Measurements from ENCODE around the gene SMS. TPM values are rescaled to one million over a fixed set of nuclear protein-coding genes. Genes with fewer than 3 reads are reported as not detected.
"Not testable (repeated sequence)": the region's sequence is repeated elsewhere in the genome, so short reads cannot be mapped to it uniquely, and the experiment has no call there.

The SMS gene
- total RNA-seq, 1 donor from 2014 or later = 53.4 TPM

GRCh38 chrX:21952624-21953023, 12.1 kb downstream of the SMS start:
- no peaks in the 10 kb centered on the region for H3K4me1 ChIP-seq
- no peaks in the 10 kb centered on the region for H3K36me3 ChIP-seq
- intact Hi-C loops (cut with DNase I) = no loop called here
- no peak for TF ChIP-seq CTCF (IDR thresholded peaks at IDR 0.05)
- H3K4me3 ChIP-seq = no peak overlapping the region
- no peak overlapping the region for H3K27ac ChIP-seq
- H3K9me3 ChIP-seq = no peaks in the 10 kb centered on the region
- no peaks in the 10 kb centered on the region for H3K27me3 ChIP-seq
- DNase-seq = no peak
- no peak for ATAC-seq

GRCh38 chrX:21953195-21953830, 12.8 kb downstream of the SMS start:
- H3K36me3 ChIP-seq; ATAC-seq; H3K27ac ChIP-seq; H3K9me3 ChIP-seq; DNase-seq; H3K4me3 ChIP-seq; H3K27me3 ChIP-seq; intact Hi-C loops (cut with DNase I); H3K4me1 ChIP-seq: not testable (repeated sequence)

- Histone ChIP-seq H3K36me3 (no peaks in the 10 kb centered on the region), H3K9me3 (no peaks in the 10 kb centered on the region), H3K27me3 (no peaks in the 10 kb centered on the region), H3K4me1 (peaks cover 3% of the 10 kb centered on the region), H3K4me3 (no peak overlapping the region), H3K27ac (no peak overlapping the region)
- no peak for DNase-seq
- intact Hi-C loops (cut with DNase I) = no loop called here
- no peak for ATAC-seq
- no peak for TF ChIP-seq CTCF (IDR thresholded peaks at IDR 0.05)
These were observed 15.1 kb downstream of the SMS start for GRCh38 chrX:21955403-21956189.

- DNase-seq (no peak), ATAC-seq (no peak)
- Histone ChIP-seq H3K4me3 (no peak overlapping the region), H3K27me3 (no peaks in the 10 kb centered on the region), H3K9me3 (no peaks in the 10 kb centered on the region), H3K27ac (no peak overlapping the region), H3K36me3 (no peaks in the 10 kb centered on the region), H3K4me1 (peaks cover 5% of the 10 kb centered on the region)
- intact Hi-C loops (cut with DNase I) = no loop called here
- no peak for TF ChIP-seq CTCF (IDR thresholded peaks at IDR 0.05)
These were observed 16.3 kb downstream of the SMS start for GRCh38 chrX:21956783-21957182.

DNA sequence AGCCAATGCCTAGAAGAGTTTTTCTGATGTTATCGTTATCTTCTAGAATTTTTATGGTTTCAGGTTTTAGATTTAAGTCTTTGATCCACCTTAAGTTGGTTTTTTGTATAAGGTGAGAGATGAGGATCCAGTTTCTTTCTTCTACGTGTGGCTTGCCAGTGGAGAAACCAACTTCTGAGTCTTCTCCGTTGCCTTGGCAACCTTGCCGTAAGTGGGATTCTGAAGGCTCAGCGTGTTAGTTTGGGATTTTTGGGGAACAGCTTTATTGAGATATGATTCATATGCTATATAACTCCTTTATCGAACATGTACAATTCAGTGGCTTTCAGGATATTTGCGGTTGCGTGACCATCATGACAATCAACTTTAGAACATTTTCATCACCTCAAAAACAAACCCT, 17.7 kb downstream of the SMS start:
- H3K4me3 ChIP-seq = no peak overlapping the region
- H3K4me1 ChIP-seq = peaks cover 11% of the 10 kb centered on the region
- intact Hi-C loops (cut with DNase I) = no loop called here
- DNase-seq = no peak
- no peak for ATAC-seq
- no peaks in the 10 kb centered on the region for H3K27me3 ChIP-seq
- no peaks in the 10 kb centered on the region for H3K36me3 ChIP-seq
- no peak for TF ChIP-seq CTCF (IDR thresholded peaks at IDR 0.05)
- no peak overlapping the region for H3K27ac ChIP-seq
- no peaks in the 10 kb centered on the region for H3K9me3 ChIP-seq

GRCh38 chrX:21958916-21959315, 18.4 kb downstream of the SMS start:
- Histone ChIP-seq H3K27me3 (no peaks in the 10 kb centered on the region), H3K27ac (no peak overlapping the region), H3K9me3 (no peaks in the 10 kb centered on the region), H3K36me3 (no peaks in the 10 kb centered on the region), H3K4me1 (peaks cover 15% of the 10 kb centered on the region), H3K4me3 (no peak overlapping the region)
- TF ChIP-seq CTCF (IDR thresholded peaks at IDR 0.05) = no peak
- ATAC-seq (no peak), DNase-seq (no peak)
- intact Hi-C loops (cut with DNase I) = no loop called here

All from upper lobe of right lung (tissue), 1 donor.